ENCODE data around the gene CCDC138.

DNA sequence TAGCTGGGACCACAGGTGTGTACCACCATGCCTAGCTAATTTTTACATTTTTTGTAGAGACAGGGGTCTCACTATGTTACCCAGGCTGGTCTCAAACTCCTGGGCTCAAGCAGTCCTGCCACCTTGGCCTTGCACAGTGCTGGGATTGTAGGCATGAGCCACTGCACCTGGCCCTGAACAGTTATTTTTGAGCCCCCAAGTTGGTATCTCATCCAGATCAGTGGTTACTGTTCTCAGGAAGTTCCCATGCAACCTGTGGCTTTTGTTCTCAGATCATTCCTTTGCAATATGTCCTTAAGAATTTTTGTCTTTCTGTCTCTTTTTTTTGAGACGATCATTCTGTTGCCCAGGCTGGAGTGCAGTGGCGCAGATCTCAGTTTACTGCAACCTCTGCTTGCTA lies 7.7 kb upstream of the CCDC138 start:
- TF ChIP-seq, protein P1, sequence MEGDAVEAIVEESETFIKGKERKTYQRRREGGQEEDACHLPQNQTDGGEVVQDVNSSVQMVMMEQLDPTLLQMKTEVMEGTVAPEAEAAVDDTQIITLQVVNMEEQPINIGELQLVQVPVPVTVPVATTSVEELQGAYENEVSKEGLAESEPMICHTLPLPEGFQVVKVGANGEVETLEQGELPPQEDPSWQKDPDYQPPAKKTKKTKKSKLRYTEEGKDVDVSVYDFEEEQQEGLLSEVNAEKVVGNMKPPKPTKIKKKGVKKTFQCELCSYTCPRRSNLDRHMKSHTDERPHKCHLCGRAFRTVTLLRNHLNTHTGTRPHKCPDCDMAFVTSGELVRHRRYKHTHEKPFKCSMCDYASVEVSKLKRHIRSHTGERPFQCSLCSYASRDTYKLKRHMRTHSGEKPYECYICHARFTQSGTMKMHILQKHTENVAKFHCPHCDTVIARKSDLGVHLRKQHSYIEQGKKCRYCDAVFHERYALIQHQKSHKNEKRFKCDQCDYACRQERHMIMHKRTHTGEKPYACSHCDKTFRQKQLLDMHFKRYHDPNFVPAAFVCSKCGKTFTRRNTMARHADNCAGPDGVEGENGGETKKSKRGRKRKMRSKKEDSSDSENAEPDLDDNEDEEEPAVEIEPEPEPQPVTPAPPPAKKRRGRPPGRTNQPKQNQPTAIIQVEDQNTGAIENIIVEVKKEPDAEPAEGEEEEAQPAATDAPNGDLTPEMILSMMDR (IDR thresholded peaks at IDR 0.05): no peak
- no peak for TF ChIP-seq POLR2A (IDR thresholded peaks at IDR 0.05)

All from gastroesophageal sphincter (tissue), 3 donors.